Measurements from ENCODE around the gene SLC39A5.
"Not testable (repeated sequence)": the region's sequence is repeated elsewhere in the genome, so short reads cannot be mapped to it uniquely, and the experiment has no call there.

Gene SLC39A5

DNA sequence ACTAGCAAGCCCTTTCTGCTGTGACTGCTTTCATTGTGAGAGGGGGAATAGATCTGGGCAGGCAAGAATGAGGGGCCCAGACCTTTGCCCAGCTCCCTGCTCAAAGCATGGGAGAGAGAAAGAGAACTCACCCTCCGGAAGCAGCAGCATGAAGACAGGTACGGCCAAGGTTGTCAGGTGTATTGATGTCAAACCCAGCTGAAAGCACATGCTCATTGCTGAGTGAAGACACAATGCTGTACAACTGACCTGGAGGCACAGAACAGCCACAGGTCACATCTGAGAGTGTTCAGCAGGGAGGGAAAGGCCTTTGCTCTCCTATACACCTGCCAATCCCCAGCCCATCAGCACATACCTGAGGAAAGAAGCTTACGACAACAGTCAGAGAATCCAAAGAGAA lies 22.8 kb downstream of the SLC39A5 start:
- FAIRE-seq, result no peak

DNA sequence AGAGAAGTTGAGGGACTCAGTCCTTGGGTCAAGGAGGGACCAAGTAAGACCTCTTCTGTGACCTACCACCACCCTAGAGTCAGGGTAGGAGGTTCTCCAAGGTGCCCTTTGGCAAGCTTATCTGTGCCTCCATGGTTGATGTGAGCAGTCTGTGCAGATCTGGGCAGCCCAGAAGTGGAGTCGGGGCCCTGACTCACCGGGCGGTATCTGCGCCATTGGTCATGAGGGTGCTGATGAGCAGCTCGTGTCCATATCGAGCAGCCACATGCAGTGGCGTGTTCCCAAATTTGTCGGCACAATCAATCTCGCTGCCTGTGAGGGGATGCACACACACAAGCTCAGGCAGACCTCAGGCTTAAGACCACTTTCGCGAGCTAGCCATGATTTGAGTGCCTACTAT lies 23.2 kb downstream of the SLC39A5 start:
- no peak for FAIRE-seq

DNA sequence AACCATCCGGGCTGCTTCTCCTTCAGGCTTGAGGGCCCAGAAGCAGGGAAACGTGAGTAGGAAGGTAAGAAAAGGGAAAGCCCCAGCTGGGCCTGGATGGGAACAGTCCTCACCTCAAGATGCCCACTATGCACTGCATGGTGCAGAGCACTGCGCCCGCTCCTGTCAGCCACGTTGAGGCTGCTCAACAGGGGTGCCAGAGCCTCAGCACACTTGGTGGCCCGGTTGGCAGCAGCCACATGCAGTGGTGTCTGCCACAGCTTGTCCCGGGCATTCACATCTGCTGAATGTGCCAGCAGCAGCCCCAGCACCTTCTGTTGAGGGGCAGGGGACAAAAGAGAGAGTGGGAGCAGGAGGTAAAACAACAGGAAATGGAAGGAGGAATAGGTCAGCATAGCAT lies 25.8 kb downstream of the SLC39A5 start:
- FAIRE-seq, result no peak

DNA sequence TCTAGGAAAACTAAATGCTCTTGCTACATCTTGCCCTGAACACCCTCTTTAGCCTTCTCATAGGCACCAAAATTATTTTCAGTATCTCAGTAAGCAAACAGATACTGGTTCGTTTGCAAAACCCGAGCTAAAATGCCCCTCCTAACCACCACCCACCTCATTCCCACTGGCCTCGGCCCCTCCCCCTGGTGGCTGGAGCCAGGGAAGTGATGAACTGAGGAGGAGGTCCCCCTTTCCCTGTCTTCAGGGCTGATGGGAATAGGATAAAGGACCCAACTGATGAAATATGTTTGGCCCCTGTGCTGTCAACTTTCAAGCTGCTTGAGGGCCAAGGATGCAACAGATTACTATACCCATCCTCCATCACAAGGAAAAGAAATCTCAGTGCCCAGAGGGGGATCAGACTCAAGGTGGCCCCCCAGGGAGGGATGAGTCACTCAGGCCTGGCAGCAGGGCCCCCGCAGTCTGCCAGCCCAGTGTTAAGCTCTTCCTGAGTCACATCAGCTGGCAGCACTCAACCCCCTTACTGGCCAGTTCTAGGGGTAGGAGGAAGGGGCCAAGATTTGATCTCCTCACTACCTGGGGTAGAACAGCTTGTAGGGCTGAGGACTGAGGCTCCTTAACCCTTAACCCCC lies 26.6 kb downstream of the SLC39A5 start:
- FAIRE-seq, result no peak

DNA sequence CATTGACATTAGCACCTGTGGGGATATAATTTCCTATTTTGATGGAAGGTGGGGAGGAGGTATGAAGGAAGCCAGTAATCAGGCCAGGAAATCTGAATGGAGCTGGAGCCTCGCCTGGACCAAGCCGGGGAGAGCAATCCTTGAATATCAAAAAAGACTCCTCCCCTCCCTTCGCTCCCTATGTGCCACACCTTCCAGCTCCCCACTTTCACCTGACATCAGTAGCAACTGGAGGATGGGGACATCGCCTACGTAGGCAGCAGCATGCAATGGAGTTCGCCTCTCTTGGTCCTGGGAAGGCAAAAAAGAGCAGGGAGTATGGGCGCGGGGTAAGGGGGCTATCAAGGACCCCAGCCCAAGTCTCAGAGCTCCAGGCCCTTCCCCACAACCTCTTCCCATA lies 27.2 kb downstream of the SLC39A5 start:
- no peak for FAIRE-seq

DNA sequence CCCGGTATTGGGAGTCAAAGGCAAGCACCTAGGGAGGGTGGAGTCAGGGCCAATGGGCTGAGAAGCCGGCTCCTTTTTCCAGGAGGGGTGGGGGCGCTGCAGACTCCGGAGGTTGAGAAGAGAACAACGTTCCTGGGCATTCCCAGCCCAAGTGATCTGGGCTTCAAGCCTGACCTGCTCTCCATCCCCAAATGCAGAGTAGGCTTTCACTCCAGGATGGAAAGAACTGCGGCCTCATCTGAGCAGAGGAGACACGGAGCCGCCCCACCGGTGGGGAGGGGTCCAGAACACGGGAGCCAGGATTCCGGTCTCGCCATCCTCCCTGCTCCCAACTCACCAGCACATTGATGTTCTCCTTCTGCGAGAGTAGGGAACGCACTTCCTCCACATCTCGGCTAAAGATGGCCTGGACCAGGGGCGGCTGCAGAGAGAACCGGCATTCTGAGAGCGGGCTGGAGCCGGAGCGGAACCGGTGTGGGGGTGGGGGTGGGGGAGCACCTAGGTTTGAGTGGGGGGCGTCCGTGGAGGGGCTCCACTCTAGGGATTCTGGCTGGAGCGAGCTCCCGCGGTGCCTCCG lies 27.7 kb downstream of the SLC39A5 start:
- no peak for FAIRE-seq

DNA sequence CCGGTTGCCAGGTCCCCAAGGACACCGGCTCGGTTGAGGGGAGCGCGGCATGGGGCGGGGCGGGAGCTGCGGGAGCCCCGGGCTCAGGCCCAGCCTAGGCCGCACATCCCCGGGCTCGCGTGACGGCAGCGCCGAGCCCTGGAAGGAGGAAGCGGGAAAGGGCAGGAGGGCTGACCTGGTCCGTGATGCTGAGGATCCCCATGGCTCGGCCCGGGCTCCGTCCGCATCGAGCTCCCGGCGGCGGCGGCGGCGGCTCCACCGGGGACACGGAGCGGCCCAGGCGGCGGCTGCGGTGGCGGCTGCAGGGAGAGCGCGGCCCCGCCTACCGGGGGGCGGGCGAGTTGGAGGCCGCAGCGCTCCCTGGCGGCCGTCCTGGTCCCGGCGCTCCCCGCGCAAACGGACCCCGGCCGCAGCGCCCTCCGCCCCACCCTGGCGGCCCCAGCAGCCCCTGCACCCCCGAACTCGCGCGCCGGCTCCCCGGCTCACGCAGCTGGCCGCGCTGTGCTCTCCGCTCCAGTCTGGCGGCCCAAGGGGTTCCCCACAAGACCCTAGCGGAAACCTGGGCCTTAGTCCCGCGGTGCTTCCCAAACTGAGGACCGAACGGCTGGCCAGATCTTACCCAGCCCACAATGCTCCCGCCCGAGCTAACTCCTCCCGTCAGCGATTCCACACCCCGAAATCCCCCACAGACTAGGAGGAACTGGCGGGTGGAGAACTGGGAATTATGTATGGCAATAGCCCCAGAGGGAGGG lies 28.4 kb downstream of the SLC39A5 start, which contains the start of gene ANKRD52:
TSS of gene ANKRD52 (minus strand) at position 317 of the 752 bp plus-strand sequence. CDS start at position 202, 115 bp downstream.
- no peak for FAIRE-seq

DNA sequence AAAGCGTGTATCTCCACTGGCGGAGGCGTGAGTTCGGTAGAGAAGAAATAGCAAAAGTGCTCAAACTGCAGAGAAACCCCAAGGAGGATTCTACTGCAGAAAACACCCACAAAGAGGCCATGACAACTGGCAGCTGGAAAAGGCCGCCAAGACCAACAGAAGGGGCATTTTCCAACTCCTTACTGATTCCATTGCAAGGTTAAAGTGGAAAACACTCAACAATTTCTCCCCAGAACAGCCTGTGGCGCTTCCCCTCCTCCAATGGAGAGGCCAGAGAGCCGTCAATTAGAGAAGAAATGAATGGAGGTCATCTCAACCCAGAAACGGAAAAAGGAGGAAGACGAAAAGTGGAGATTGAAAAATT lies 29.0 kb downstream of the SLC39A5 start:
- FAIRE-seq, result no peak

DNA sequence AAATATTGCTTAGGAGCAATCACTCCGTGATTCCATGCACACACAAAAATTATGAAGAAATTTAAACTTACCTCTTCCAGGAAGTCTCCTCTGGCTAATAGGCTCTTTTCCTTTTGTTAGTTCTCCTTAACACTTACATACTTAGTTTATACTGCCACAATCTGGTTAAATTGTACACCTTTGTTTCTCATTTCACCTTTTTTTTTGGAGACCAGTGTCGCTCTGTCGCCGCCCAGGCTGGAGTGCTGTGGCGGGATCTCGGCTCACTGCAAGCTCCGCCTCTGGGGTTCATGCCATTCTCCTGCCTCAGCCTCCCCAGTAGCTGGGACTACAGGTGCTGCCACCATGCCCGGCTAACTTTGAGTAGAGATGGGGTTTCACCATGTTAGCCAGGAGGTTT lies 30.5 kb downstream of the SLC39A5 start:
- no peak for FAIRE-seq

DNA sequence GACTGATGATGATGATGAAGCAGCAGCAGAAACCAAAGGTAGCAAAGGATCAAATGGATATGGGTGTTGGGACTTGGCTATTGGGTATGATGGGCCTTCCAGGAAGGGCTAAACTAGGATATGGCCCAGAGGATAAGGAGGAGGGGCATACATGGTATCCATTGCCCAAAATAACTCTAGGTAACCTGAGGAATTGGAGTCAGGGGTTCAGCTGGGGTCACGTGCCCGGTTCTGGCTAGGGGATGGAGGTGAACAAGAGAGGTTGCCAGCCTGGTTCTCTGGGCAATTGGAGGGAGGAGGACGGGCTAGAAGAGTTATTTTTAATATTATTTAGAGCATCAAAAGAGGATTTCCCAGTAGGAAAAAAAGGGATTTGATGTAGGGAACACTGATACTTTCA lies 31.1 kb downstream of the SLC39A5 start:
- FAIRE-seq, result no peak

DNA sequence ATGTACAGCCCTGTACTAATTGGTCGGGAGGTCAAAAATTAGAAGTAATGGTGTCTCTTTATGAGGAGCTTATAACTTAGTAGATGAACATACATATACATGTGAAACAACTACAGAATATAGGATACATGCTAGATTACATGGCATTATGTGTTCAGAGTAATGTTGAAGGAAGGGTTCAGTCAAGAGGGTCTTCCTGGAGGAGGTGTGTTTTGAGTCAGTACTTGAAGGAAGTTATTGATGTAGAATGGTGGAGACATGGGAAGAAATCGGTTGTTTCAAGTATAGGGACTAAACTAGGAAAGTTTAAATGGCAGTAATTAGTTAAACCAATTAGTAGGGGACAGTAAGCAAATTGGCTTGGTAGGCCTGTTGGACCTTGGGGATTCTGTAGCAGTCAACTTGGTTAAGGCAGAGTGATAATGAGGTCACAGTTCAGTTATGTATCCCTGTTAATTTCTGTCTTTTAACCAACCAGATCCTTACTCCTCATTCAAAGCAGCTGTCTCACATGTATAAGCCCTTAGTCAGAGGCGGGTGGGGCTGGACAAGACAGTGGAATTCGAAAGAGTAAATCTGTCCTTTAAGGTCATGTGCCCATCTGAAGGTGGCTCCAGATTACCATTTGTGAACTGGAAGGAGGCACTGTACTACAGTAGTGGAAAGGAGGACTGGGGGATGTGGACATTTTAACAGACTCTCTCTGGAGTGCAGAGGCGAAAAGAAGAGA lies 31.8 kb downstream of the SLC39A5 start:
- FAIRE-seq, result no peak

DNA sequence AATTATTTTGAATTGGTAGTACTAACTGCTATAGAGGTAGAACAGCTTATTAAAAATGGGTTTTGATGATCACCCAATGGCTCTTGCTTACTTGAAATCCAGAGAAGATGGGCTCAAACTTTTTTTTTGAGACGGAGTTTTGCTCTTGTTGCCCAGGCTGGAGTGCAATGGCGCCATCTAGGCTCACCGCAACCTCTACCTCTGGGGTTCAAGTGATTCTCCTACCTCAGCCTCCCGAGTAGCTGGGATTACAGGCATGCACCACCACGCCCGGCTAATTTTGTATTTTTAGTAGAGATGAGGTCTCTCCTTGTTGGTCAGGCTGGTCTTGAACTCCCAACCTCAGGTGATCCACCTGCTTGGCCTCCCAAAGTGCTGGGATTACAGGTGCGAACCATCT lies 33.1 kb downstream of the SLC39A5 start:
- not testable (repeated sequence) for FAIRE-seq

DNA sequence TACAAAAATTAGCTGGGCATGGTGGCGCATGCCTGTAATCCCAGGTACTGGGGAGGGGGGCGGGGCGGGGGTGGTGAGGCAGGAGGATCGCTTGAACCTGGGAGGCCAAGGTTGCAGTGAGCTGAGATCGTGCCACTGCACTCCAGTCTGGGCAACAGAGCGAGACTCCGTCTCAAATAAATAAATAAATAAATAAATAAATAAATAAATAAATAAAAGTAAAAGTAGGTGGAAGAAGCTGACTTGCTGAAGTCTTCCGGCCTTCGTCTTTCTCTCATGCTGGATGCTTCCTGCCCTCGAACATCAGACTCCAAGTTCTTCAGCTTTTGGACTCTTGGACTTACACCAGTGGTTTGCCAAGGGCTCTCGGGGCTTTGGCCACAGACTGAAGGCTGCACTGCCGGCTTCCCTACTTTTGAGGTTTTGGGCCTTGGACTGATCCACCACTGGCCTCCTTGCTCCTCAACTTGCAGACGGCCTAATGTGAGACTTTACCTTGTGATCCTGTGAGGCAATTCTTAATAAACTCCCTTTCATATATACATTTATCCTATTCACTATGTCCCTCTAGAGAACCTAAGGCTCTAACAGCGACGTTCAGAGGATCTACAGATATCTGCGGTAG lies 36.3 kb downstream of the SLC39A5 start:
- FAIRE-seq, result not testable (repeated sequence)

DNA sequence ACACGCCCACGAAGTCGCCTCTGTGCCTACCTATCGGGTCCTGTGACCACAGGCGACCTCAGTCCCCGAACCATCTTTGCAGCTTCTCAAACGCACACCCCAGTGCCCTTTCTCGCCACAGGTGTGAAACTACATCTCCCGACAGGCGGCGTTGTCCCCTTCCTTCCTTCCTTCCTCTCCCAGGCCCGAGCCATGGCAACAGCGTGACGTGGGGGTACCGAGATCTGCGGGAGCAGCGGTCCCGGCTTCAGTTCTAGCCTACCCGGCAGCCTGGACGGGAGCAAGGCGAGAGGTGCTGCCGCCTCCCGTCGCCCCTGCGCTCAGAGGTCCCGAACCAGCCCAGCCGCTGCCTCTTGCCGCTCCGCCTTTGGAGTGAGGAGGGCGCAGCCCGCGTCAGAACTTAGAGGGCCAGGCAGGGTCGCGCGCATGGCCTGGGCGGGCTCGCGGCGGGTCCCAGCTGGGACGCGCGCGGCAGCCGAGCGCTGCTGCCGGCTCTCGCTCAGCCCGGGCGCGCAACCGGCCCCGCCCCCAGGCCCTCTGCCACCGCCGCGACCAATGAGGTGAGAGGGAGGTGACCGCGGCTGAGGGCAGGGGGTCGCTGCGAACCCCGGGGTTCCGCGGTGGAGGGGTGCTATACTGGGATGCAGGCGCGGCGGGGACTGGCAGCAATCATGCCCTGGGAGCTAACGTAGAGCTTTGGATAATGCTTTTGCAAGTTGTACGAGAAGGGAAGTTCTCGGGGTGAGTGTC lies 37.0 kb downstream of the SLC39A5 start, which contains the start of gene COQ10A:
TSS of gene COQ10A (plus strand) at position 250 of the 750 bp plus-strand sequence. CDS start at position 427, 177 bp downstream.
- no peak for FAIRE-seq

DNA sequence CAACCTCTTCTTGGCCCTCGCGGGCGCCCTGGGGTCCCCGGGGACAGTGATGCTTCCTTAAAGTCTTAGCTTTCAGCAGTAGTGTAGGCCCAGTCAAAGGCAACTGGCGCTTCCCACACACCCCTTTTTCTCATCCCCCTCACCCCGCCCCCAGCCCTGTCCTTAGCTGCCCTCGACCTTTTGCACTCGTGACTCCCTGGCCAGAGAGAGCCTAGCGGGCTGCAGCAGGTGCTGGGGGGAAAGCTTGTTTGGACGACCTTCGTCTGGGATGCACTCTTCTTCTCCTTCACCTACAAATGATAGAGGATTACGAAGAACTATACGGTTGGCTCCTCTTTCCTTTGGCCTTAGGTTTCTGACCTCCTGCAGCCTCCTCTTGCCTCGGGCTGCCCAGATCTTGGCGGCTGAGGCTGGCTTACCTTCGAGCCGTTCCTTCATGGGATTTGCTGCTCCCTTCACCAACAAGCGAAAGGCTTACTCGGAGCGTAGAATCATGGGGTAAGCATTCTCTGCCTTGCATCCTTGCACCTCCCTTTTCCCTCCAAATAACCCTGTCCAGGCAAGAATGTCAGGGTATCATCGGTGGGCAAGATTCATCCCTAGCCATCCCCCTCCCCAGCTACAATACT lies 37.7 kb downstream of the SLC39A5 start:
- no peak for FAIRE-seq

DNA sequence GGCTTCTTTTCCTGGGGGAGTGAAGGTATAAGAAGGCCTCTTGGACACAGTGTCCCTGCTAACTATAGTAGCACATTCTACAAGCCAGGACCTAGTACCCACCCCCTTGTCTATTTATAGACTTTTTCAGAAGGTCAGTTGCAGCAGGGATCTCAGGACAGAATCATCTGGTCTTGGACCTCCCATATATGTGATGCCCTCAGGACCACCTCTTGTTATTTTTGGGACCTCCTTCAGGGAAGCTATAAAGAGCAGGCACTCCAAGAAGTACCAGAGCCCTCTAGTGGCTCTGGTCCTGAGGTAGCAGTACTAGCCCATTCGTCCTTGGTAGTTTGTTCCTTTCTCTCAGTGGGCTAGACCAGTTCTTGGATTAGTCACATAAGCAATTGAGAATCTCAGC lies 41.2 kb downstream of the SLC39A5 start:
- no peak for FAIRE-seq

DNA sequence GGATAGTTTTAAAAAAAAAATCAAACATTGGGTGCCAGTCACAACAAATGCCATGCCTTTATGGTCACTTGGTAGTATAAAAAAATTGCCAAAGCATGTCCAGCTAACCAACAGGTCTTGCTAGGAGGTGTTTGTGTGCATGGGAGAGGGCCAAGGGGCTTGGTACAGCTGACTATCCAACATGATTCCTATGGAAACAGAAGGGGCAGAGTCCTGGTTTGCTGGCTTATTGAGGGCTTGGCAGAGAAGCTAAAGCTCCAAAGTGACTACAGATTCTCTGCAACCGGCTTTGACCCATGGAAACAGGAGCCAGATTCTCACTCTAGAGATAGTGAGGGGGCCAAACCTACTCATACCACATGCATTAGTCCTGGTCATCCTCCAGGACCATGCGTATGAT lies 42.6 kb downstream of the SLC39A5 start:
- FAIRE-seq, result not testable (repeated sequence)

DNA sequence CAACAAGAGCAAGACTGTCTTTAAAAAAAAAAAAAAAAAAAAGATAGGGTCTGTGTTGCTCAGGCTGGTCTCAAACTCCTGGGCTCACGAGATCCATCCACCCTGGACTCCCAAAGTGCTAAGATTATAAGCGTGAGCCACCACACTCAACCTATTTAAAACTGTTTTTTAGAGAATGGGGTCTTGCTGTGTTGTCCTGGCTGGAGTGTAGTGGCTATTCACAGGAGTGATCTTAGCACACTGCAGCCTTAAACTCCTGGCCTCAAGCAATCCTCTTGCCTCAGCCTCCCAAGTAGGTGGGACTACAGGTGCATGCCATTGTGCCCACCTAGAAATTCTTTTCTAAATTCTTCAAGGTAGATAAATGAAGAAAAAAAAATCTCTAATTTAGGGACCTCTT lies 44.4 kb downstream of the SLC39A5 start:
- no peak for FAIRE-seq

DNA sequence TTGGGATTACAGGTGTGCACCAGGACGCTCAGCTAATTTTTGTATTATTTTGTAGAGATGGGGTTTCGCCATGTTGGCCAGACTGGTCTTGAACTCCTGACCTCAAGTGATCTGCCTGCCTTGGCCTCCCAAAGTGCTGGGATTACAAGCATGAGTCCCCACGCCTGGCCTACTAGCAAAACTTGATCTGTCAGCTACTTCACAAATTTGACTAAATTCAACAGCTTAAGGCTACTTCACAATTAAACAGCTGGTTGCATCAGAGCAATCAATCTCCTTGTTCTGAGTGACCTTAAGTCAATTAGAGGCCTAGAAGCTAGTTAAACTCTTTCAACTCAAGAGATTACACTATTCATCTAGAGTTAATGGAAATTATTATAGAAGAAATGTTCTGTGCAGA lies 49.1 kb downstream of the SLC39A5 start:
- FAIRE-seq, result no peak

DNA sequence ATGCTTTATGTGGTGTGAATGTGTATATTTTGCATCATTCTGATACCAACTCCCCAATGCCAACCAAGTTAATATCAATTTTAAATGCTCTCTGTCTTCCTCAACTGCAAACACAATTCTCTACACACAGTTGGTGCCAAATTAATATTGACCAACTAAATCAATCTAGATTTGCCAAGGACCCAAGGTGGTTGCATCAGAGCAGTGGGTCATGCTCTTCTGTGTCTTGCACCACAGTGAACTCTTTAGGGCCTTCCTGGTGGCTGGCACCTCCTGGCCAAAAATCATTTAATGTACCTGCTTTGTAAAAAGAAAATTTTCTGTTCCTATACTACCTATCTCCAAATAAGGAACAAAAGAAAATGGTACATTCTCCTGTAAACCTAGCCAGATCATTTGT lies 51.0 kb downstream of the SLC39A5 start:
- FAIRE-seq, result no peak

DNA sequence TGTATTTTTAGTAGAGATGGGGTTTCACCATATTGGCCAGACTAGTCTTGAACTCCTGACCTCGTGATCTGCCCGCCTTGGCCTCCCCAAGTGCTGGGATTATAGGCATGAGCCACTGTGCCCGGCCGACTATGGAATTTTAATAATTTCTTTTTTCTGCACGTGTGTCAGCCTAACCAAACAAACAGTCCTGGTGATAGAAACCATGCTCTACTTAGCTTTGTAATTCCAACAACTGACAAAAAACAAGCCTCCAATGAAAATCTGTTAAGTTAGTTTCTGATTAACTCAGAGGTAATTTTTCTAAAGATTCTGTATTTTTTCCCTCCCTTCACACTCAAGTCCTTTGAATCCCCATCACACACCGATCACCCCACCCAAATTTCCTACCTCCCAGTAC lies 52.2 kb downstream of the SLC39A5 start:
- FAIRE-seq, result no peak

DNA sequence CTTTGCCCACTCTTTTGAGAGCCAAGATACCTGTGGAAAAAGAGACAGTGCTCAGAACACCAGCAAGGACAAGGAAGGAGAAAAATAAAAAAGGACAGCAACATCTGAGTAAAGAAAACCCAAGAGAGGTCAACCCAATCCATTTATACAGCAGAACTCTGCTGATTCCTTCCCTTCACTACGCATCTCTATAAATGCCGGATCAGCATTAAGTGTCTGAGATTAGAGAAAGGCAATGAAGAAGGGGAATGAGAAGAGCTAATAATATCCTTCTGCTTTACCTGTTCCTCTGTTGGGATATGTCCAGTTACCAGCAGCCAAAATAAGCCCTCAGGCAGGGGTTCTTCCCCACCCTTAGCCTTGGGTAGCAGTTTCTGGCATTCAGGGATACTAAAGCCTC lies 52.7 kb downstream of the SLC39A5 start:
- no peak for FAIRE-seq
